ENCODE measurements around the gene LRMDA. TPM values are rescaled to one million over a fixed set of nuclear protein-coding genes. Genes with fewer than 3 reads are reported as not detected.

Gene LRMDA
- polyA plus RNA-seq, 3 donors, result 39.8 to 59.6 (median 56.4) TPM

GRCh38 chr10:76184647-76185046 lies 753.2 kb downstream of the LRMDA start:
- Histone ChIP-seq H3K9me3 (replicated peaks in 1 of 2; ENCODE audit: control insufficient read depth in 1 of 2, insufficient read depth in 1 of 2, low read length in 2 of 2) (no peaks in the 10 kb centered on the region), H3K79me2 (ENCODE audit: insufficient read depth, low read length) (no peaks in the 10 kb centered on the region), H3K4me3 (replicated peaks in 1 of 3; ENCODE audit: low read depth in 2 of 3, low read length in 3 of 3) (no peak overlapping the region), H3K27ac (ENCODE audit: low read depth in 1 of 2, low read length in 2 of 2) (no peak overlapping the region), H4K20me1 (ENCODE audit: insufficient read depth, low read length) (no peaks in the 10 kb centered on the region), H3K9ac (ENCODE audit: insufficient read depth, low read length, poor library complexity, severe bottlenecking) (no peak overlapping the region), H2AFZ (ENCODE audit: insufficient read depth, low read depth, low read length, poor library complexity, severe bottlenecking) (no peak overlapping the region), H3K4me1 (ENCODE audit: control insufficient read depth in 1 of 2, insufficient read depth in 2 of 2, low read length in 2 of 2) (no peaks in the 10 kb centered on the region), H3K36me3 (replicated peaks in 1 of 2; ENCODE audit: control insufficient read depth in 1 of 2, insufficient read depth in 2 of 2, low read length in 2 of 2) (no peaks in the 10 kb centered on the region), H3K27me3 (ENCODE audit: control insufficient read depth in 2 of 2, insufficient read depth in 2 of 2, low read length in 2 of 2) (no peaks in the 10 kb centered on the region), H3K4me2 (replicated peaks; ENCODE audit: extremely low read depth, low read length, poor library complexity, severe bottlenecking) (no peak overlapping the region)
- DNase-seq, result no peak
- no peaks in the 10 kb centered on the region for H3K4me1 Mint-ChIP-seq
- no peak overlapping the region for H3K27ac Mint-ChIP-seq
- H3K36me3 Mint-ChIP-seq, result peaks cover 3 to 16% of the 10 kb centered on the region in 2 donors
- no peak overlapping the region for H3K4me3 Mint-ChIP-seq
- no CpG with 5 or more reads among the region's 5 CpGs for WGBS (ENCODE audit: insufficient coverage)
- no peaks in the 10 kb centered on the region for H3K9me3 Mint-ChIP-seq
- no peak for TF ChIP-seq CTCF (IDR thresholded peaks at IDR 0.05)
- intact Hi-C loops (cut with micrococcal nuclease), result no loop called here
- peaks cover 0 to 2% (median 0%) of the 10 kb centered on the region in 3 donors for H3K27me3 Mint-ChIP-seq (ENCODE audit: low read depth in 3 of 3)

- H3K9me3 Mint-ChIP-seq, result no peaks in the 10 kb centered on the region
- peaks cover 0 to 2% (median 0%) of the 10 kb centered on the region in 3 donors for H3K27me3 Mint-ChIP-seq (ENCODE audit: low read depth in 3 of 3)
- Histone ChIP-seq H3K9me3 (replicated peaks in 1 of 2; ENCODE audit: control insufficient read depth in 1 of 2, insufficient read depth in 1 of 2, low read length in 2 of 2) (no peaks in the 10 kb centered on the region), H3K27ac (ENCODE audit: low read depth in 1 of 2, low read length in 2 of 2) (no peak overlapping the region), H3K4me1 (ENCODE audit: control insufficient read depth in 1 of 2, insufficient read depth in 2 of 2, low read length in 2 of 2) (no peaks in the 10 kb centered on the region), H4K20me1 (ENCODE audit: insufficient read depth, low read length) (no peaks in the 10 kb centered on the region), H3K4me3 (replicated peaks in 1 of 3; ENCODE audit: low read depth in 2 of 3, low read length in 3 of 3) (no peak overlapping the region), H3K27me3 (ENCODE audit: control insufficient read depth in 2 of 2, insufficient read depth in 2 of 2, low read length in 2 of 2) (no peaks in the 10 kb centered on the region), H3K79me2 (ENCODE audit: insufficient read depth, low read length) (no peaks in the 10 kb centered on the region), H2AFZ (ENCODE audit: insufficient read depth, low read depth, low read length, poor library complexity, severe bottlenecking) (no peak overlapping the region), H3K36me3 (replicated peaks in 1 of 2; ENCODE audit: control insufficient read depth in 1 of 2, insufficient read depth in 2 of 2, low read length in 2 of 2) (no peaks in the 10 kb centered on the region), H3K9ac (ENCODE audit: insufficient read depth, low read length, poor library complexity, severe bottlenecking) (no peak overlapping the region), H3K4me2 (replicated peaks; ENCODE audit: extremely low read depth, low read length, poor library complexity, severe bottlenecking) (no peak overlapping the region)
- TF ChIP-seq CTCF (IDR thresholded peaks at IDR 0.05), result no peak
- intact Hi-C loops (cut with micrococcal nuclease), result no loop called here
- no peak overlapping the region for H3K27ac Mint-ChIP-seq
- H3K4me3 Mint-ChIP-seq, result no peak overlapping the region
- 88% methylated on average over 3 of the region's 10 CpGs for WGBS (ENCODE audit: insufficient coverage)
- peaks cover 3 to 16% of the 10 kb centered on the region in 2 donors for H3K36me3 Mint-ChIP-seq
- H3K4me1 Mint-ChIP-seq, result no peaks in the 10 kb centered on the region
- no peak for DNase-seq
Observed at GRCh38 chr10:76185471-76186301, 754.3 kb downstream of the LRMDA start.

All from CD14-positive monocyte (primary cell).